Endothelial cell (in vitro differentiated cells): ENCODE results near the gene SACS. TPM values are rescaled to one million over a fixed set of nuclear protein-coding genes. Genes with fewer than 3 reads are reported as not detected.

ENCODE experiments used
- DNase-seq: peaks from one replicate; pipeline ENCODE4 v3.0.0; 2021; ENCODE audit warnings: low spot score
- H3K27ac Mint-ChIP-seq: one replicate; pipeline ENCODE4 v1.8.0; 2021; ENCODE audit warnings: mixed read lengths, inconsistent platforms; ENCODE audit not compliant: unreplicated experiment
- H3K27me3 Mint-ChIP-seq: one replicate; pipeline ENCODE4 v1.8.0; 2021; ENCODE audit warnings: mild to moderate bottlenecking, moderate library complexity, mixed read lengths, inconsistent platforms; ENCODE audit not compliant: unreplicated experiment
- H3K36me3 Mint-ChIP-seq: one replicate; pipeline ENCODE4 v1.8.0; 2021; ENCODE audit warnings: mild to moderate bottlenecking, low read depth, mixed read lengths, inconsistent platforms; ENCODE audit not compliant: unreplicated experiment
- H3K4me1 Mint-ChIP-seq: one replicate; pipeline ENCODE4 v1.8.0; 2021; ENCODE audit warnings: mild to moderate bottlenecking, mixed read lengths, inconsistent platforms; ENCODE audit not compliant: unreplicated experiment
- H3K4me3 Mint-ChIP-seq: one replicate; pipeline ENCODE4 v1.8.0; 2021; ENCODE audit warnings: mild to moderate bottlenecking, mixed read lengths, inconsistent platforms; ENCODE audit not compliant: unreplicated experiment
- H3K9me3 Mint-ChIP-seq: one replicate; pipeline ENCODE4 v1.8.0; 2021; ENCODE audit warnings: mixed read lengths, inconsistent platforms; ENCODE audit not compliant: unreplicated experiment
- CTCF ChIP-seq: fragments of 200-600 bp; sonication (generic); IDR thresholded peaks from one replicate; pipeline ENCODE4 v1.5.0; 2021; ENCODE audit warnings: antibody characterized with exemption; ENCODE audit not compliant: unreplicated experiment
- total RNA-seq: library from RNA; stranded (reverse); fragmentation: NEBNext Ultra II Directional; extraction: Animal tissue kit (Norgen Biotek cat#: 25700); gene quantifications from one replicate; pipeline ENCODE4 v1.2.1, GENCODE V29; 2021; ENCODE audit not compliant: unreplicated experiment

Gene SACS
- total RNA-seq, 1 donor from 2014 or later: 45.8 TPM

GRCh38 chr13:23449398-23450162, 16.1 kb upstream of the SACS start:
- no peak for DNase-seq
- no peaks in the 10 kb centered on the region for H3K9me3 Mint-ChIP-seq
- no peak overlapping the region for H3K4me3 Mint-ChIP-seq
- no peaks in the 10 kb centered on the region for H3K4me1 Mint-ChIP-seq
- no peak overlapping the region for H3K27ac Mint-ChIP-seq
- no peak for TF ChIP-seq CTCF
- peaks cover 5% of the 10 kb centered on the region for H3K27me3 Mint-ChIP-seq
- H3K36me3 Mint-ChIP-seq: no peaks in the 10 kb centered on the region

DNA sequence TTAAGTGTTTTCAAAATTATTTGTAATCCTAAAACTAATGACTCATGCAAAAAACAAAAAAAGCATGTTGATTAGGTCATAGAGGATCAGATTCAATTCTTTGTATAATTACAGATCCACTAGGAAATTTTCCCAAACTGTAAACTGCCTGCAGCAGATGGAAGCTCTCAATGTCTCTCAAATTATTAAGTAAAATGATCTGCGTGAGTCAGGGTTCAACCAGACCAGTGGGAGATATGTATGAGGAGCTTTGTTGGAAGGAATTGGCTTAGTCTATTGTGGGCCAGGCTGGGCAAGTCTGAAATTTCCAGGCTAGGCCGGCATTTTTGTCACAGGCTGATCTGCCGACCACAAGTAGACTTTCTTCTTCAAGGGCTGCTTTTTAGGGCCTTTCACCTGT, 14.4 kb upstream of the SACS start:
- no peak overlapping the region for H3K27ac Mint-ChIP-seq
- H3K9me3 Mint-ChIP-seq: no peaks in the 10 kb centered on the region
- H3K36me3 Mint-ChIP-seq: no peaks in the 10 kb centered on the region
- no peak overlapping the region for H3K4me3 Mint-ChIP-seq
- H3K4me1 Mint-ChIP-seq: no peaks in the 10 kb centered on the region
- peaks cover 5% of the 10 kb centered on the region for H3K27me3 Mint-ChIP-seq
- DNase-seq: no peak
- no peak for TF ChIP-seq CTCF

GRCh38 chr13:23445794-23446193, 12.3 kb upstream of the SACS start:
- no peak for TF ChIP-seq CTCF
- no peaks in the 10 kb centered on the region for H3K9me3 Mint-ChIP-seq
- H3K27me3 Mint-ChIP-seq: peaks cover 3% of the 10 kb centered on the region
- DNase-seq: no peak
- H3K36me3 Mint-ChIP-seq: no peaks in the 10 kb centered on the region
- no peak overlapping the region for H3K4me3 Mint-ChIP-seq
- no peak overlapping the region for H3K27ac Mint-ChIP-seq
- H3K4me1 Mint-ChIP-seq: no peaks in the 10 kb centered on the region

- Mint-ChIP-seq H3K4me3 (no peak overlapping the region), H3K27me3 (no peaks in the 10 kb centered on the region), H3K27ac (no peak overlapping the region), H3K9me3 (no peaks in the 10 kb centered on the region), H3K4me1 (no peaks in the 10 kb centered on the region), H3K36me3 (no peaks in the 10 kb centered on the region)
- DNase-seq: no peak
- TF ChIP-seq CTCF: no peak
Observed at GRCh38 chr13:23443878-23444277, 10.4 kb upstream of the SACS start.

DNA sequence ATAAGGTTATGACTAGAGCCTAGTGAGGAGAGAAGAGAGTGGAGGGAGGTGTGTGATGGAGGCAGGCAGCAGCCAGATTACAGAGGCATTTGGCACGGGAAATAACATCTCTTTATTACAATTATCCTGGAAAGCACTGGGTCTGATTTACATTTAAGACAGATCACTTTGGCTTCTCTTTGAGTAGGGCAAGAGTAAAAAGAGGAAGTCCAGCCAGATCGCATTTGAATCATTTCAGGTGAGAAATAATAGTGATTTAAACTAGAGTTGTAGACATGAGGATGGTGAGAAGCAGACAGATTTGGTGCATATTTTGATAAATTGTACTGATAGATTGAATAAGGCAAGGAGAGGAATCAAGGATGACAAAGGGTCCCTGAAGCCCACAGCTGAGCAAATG, 9.6 kb upstream of the SACS start:
- no peak for DNase-seq
- H3K4me3 Mint-ChIP-seq: no peak overlapping the region
- no peaks in the 10 kb centered on the region for H3K36me3 Mint-ChIP-seq
- no peaks in the 10 kb centered on the region for H3K4me1 Mint-ChIP-seq
- H3K27ac Mint-ChIP-seq: no peak overlapping the region
- TF ChIP-seq CTCF: no peak
- H3K27me3 Mint-ChIP-seq: no peaks in the 10 kb centered on the region
- no peaks in the 10 kb centered on the region for H3K9me3 Mint-ChIP-seq
